ENCODE data around the gene OR2Y1.
A peak's percentile ranks its signal among the peaks of the same experiment; 100 is the strongest.
"Not testable (repeated sequence)": the region's sequence is repeated elsewhere in the genome, so short reads cannot be mapped to it uniquely, and the experiment has no call there.

Gene OR2Y1, protein sequence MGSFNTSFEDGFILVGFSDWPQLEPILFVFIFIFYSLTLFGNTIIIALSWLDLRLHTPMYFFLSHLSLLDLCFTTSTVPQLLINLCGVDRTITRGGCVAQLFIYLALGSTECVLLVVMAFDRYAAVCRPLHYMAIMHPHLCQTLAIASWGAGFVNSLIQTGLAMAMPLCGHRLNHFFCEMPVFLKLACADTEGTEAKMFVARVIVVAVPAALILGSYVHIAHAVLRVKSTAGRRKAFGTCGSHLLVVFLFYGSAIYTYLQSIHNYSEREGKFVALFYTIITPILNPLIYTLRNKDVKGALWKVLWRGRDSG

DNA sequence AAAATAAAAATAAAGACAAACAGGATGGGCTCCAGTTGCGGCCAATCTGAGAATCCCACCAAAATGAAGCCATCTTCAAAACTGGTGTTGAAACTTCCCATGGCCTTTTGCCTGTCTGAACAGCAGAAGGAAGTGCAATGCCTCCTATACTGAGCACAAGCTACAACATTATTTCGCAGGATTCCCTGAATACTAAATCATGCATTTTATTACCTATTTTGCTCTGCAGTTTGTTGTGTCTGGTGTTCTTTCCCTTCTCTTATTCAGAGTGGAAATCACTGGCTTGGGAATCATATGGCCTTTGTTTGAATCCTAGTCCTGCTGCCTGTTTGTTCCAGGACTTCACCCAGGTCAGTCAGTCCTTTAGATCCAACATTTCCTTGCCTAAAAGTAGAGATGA is at the start of gene OR2Y1:
OR2Y1 (minus strand) TSS at position 101 of the 400 bp plus-strand sequence; CDS start at position 101, 0 bp downstream.
- DNase-seq (ENCODE audit: low spot score): no peak

DNA sequence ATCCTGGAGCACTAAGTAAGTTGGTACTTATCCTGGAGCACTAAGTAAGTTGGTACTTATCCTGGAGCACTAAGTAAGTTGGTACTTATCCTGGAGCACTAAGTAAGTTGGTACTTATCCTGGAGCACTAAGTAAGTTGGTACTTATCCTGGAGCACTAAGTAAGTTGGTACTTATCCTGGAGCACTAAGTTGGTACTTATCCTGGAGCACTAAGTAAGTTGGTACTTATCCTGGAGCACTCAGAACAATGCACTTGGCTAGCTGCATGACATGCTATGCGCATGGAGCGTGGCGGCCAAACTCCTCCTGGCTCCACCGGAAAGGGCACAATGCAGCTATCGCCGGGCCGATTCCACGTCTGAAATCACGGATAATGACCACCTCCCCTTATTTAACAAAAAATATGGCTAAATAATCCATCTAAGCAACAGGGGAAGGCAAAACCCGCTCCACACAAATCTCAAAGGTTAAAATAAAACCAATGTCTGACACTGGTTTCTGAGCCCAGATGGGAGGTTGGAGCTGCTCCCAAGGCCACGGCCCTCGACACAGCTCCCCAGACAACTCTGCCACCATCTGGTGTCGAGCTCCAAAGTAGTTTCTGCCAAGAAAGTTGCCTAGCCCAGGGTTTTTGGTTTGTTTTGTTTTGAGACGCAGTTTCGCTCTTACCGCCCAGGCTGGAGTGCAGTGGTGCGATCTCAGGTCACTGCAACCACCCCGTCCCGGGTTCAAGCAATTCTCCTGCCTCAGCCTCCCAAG is 49.0 kb upstream of the OR2Y1 start:
- DNase-seq (ENCODE audit: low spot score): not testable (repeated sequence)

DNA sequence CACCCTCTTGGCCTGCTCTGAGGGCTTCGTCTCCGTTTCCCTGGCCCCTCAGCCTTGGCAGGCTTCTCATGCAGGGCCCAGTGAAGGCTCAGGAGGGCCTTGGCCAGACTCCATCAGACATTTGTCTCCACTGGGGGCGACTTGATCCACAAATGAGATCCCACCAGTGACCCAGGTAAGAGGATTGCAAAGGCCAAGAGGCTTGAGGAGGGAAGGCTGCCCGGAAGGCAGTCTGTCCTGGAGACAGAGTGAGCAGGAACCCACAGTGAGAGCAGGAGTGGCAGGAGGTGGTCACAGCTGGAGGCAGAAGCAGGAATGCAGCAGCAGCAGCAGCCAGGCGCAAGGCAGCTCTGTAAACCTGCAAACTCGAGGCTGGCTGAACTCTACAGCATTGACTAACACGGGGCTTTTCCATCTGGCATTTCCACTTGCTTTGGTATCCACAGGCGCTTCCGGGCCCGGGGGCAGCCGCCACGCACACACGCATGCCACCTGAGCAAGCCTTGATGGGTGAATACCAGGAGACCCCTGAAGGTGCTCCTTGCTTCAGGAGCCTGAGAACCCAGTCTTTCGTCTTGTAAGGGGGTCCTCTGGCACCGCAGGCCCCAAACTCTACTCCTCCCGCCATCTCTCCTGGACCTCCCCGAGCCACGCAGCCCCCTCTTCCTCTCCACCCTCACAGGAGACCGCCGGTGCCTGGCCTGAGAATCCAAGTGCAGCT is 48.0 kb upstream of the OR2Y1 start:
- no peak for DNase-seq (ENCODE audit: low spot score)

DNA sequence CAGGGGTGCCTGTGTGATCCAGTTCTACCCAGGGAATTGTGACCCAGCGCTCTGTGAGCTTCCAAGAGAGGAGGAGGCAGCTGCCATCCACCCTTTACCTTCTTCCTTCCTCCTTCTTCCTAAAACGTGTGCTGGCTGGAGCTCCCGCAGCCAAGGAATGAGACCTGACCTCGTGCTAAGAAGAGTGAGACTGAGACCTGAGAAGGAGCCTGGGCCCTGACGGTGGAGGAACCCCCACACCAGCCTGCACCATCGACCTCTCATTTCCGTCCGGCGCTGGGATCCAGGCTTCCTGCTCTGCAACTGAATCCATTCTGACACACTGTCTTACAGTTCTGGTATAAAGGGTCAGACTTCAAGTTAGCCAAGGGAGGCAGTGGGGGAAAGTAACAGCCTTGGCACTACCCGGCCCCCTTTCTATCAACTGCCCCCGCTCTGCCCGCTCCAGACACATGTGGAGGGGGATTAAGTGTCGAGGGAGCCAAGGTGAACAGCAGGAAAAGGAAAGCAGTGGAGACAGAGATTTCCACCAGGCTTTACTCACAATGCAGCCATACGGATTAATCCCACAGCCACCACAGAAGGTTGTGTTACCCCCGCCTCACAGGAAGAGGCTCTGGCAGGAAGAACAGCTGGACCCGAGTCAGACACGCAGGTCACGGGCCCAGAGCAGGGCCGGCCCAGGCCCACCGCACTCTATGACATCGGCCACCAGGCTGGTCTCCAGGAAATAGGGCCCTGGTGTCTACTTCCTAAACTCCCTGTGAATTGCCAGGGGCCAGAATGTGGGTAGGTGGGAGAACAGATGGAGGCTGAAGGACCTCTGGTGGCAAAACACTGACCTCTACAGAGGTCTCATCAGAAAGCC is 46.9 kb upstream of the OR2Y1 start:
- DNase-seq (ENCODE audit: low spot score): peak; percentile 39

DNA sequence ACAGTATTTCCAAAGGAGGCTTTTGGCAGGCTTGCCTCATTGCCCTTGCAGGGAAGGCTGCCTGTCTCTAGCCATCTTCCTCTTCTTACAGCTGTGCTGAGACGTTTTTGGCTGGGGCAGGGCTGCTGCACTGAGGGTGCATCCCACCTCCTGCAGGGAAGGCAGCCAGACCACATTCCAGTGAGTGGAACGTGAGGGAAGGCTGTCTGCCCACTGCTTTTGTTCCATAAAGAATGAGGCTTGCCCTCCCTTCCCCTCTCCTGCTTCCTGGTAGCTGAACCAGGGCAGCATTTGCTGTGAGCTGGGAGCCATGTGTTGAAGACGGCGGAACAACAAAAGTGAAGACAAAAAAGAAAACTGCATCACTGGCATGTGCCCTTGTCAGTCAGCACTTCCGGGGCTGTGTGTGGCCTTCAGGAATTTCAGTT is 46.0 kb upstream of the OR2Y1 start:
- DNase-seq (ENCODE audit: low spot score): peak; percentile 79

DNA sequence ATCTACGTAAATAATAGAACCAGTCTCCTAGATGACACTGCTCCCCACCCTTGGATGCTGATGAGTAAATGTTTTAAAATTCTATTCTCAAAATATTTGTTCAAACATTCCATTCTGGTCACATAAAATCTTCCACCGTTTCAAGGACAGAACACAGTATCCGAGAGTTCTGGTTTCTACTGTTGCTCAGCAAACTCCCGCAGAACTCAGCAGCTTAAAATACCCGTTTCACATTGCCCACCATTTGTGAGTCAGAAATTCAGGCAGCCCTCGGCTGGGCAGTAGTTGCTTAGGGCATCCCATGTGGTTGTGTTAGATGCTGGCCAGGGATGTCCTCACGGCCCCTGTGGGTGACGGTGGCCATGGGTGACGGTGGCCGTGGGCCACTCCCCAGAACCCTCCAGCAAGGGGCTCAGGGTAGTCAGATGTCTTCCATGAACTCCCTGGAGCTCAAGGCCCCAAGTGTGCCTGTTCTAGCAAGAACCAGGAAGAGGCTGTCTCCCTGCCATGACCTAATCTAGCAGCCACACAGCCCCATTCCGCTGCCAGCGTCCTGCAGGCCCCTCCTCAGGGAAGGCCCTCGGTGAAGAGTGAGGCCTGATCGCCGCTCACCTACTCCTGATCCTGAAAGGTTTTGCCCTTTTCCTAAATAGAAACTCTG is 45.4 kb upstream of the OR2Y1 start:
- DNase-seq (ENCODE audit: low spot score): peak; percentile 73

DNA sequence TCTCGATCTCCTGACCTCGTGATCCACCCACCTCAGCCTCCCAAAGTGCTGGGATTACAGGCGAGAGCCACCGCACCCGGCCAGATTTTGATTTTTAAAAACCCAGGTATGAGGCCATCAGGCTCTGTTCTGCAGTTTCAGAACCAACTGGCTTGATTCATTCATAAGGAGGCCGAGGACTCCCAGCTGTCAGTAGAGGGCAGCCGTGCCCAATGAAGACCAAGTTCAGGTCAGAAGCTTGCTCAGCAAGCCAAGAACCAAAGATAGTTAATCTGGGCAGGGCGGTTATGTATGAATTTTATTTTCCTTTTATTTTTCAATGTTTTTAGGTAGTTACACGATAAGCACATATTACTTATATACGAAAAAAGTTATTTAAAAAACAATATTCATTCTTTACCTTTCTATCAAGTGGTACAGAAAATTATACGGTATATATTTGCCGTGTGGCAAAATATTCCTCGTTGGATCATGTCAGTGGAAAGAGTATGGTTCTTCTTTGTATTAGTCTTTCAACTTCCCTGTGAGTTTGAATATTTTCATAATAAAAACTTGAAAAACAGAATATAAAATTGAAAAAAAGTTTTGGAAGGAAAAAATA is 44.7 kb upstream of the OR2Y1 start:
- peak; percentile 88 for DNase-seq (ENCODE audit: low spot score)

DNA sequence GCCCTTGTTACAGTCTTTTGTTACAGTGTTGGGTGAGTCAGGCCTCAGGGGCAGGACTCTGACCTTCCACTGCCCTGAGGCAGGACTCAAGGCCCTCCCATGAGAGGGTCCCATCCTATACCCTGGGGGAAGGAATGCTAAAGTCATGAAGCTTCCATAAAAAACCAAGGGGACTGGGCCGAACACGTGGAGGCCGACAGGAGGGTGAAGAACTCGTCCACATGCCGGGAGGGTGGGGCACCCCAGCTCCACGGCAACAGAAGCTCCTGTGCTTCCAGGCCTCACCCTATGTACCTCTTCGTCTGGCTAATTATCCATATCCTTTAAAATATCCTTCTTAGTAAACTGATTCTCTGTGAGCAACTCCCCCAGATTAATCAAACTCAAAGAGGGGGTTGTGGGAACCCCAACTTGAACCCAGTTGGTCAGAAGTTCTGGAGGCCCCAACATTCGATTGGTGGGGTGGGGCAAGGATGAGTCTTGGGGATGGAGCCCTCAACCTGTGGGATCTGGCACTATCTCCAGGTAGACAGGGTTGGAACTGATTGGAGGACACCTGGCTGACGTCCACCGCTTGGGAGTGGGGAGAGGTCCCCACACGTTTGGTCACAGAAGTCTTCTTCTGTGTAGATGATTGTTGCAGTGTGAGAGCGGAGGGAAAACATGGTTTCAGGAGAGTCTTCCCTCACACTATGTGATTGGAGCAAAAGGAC is 43.6 kb upstream of the OR2Y1 start:
- DNase-seq (ENCODE audit: low spot score): no peak

DNA sequence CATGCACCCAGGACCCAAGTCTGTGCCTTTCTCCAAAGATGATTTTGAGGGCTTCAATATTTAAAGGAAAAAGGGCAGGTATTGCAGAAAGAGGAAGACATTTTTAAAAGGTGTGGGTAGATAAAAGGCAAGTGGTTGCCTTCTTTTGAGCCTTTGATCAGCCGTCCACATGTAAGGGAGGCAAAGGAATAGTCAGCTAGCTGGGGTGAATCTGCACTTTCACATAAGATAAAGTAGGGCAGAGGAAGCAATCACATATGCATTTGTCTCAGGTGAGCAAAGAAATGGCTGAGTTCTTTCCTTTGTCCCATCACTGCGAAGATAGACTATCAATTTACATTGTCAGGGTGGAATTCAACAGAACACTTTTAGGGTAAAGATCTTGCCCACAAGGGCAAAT is 42.9 kb upstream of the OR2Y1 start:
- DNase-seq (ENCODE audit: low spot score): no peak

DNA sequence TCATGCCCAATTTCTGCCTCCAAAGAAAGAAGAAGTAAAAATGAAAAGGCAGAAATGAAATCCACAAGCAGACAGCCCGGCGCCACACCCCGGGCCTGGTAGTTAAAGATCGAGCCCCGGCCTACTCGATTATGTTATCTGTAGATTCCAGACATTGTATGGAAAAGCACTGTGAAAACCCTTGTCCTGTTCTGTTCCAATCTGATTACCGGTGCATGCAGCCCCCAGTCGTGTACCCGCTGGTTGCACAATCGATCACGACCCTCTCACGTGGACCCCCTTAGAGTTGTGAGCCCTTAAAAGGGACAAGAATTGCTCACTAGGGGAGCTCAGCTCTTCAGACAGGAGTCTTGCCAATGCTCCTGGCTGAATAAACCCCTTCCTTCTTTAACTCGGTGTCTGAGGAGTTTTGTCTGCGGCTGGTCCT is 42.1 kb upstream of the OR2Y1 start:
- DNase-seq (ENCODE audit: low spot score): not testable (repeated sequence)

DNA sequence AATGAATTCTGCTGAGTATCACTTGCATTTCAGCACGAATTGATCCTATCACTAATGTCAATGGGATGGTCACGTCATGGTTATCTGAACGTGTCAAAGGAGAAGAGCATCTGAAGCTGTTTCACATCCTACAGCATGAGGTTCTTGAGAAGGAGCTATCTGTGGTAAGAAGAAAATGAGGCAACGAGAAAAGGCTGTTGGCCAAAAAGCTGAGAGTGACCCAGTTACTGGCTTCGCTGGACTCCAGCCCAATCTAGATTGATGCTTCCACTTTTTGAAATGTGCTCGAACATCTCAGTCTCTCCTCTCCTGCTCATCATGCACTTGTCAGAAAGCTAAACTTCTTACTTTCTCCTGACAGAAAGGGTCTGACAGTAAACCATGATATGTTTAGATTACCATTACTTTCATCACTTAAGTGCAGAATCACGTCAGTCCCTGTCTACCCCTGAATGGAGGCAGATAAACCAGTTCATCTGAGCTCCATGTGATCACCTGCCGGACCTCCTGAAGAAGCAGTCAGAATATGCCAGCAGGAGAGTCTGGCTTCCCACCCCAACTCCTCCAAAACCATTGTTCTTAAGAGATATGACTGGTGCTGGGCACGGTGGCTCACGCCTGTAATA is 40.2 kb upstream of the OR2Y1 start:
- no peak for DNase-seq (ENCODE audit: low spot score)

DNA sequence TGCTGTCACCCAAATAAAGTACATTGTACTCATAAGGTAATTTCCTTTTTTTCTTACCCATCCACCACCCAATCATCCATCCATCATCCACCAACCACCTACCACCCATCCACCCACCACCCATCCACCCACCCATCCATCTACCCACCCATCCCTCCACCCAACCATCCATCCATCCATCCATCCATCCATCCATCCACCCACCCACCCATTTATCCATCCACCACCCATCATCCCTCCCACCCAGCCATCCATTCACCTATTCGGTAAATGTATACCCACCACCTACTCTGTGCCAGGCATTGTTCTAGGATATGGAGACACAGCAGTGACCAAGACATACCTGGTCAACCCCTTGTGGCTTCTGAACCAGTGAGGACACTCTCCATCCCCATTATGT is 37.6 kb upstream of the OR2Y1 start:
- DNase-seq (ENCODE audit: low spot score): no peak

DNA sequence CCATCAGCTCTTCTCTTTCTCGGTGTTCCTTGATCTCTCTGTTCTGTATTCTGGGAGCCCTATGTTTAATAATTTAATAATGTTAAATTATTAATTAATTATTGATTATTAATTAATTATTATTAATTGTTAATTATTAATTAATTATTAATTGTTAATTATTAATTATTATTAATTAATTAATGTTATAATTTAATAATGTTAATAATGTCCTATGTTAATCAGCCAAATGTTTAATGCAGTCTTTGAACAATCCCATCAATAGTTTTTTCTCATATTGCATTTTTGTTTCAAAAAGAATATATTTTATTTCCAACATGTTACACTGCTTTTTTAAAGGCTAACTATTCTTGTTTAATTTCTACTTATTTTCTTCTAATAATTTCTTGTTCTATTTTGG is 36.5 kb upstream of the OR2Y1 start:
- no peak for DNase-seq (ENCODE audit: low spot score)

DNA sequence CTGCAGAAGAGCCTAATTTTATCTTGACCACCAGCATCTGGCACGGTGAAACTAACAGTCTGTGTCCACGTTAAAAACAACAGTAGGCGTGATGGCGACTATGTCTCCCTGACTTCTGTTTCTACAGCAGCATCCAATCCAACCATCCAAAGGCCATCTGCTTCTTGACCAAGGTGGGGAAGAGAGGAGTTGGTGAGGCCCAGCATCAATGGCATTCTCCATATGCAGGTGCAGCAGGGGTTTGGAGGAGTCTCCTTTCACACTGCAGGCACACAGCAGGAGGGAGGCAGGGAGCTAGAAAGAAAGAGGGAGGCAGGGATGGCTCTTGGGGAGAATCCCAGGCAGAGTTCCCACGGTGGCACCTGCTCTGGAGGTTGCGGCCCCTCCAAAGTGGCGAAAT is 35.8 kb upstream of the OR2Y1 start:
- no peak for DNase-seq (ENCODE audit: low spot score)

DNA sequence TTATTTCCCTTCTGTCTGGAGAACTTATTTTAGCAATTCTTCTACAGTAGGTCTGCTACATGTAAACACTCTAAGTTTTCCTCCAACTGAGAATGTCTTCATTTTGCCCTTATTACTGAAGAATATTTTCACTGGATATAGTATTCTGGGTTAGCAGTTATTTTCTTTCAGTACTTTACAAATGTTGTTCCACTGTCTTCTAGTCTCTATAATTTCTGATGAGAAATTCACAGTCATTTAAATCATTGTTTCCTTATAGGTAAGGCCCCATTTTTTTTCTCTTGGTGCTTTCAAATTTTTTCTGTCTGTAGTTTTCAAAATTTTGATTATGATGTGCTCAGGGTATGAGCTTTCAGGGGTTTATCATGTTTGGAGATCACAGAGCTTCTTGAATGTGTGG is 32.0 kb upstream of the OR2Y1 start:
- no peak for DNase-seq (ENCODE audit: low spot score)

DNA sequence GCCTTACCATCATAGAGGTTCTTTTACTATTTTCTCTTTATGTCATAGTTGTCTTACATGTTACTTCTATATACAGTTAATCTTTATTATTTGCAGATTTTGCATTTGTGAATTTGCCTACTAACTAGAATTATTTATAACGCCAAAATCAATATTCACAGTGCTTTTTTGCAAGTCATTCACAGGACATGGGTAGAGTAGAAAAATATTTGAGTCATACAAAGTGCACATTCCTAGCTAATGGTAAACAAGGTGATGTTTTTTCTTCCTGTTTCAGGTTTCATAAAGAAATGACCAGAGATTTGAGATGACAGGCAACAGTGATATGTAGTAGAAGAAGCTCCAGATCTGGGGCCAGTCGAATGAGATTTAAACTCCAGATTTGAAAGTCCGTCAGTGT is 30.0 kb upstream of the OR2Y1 start:
- DNase-seq (ENCODE audit: low spot score): no peak

DNA sequence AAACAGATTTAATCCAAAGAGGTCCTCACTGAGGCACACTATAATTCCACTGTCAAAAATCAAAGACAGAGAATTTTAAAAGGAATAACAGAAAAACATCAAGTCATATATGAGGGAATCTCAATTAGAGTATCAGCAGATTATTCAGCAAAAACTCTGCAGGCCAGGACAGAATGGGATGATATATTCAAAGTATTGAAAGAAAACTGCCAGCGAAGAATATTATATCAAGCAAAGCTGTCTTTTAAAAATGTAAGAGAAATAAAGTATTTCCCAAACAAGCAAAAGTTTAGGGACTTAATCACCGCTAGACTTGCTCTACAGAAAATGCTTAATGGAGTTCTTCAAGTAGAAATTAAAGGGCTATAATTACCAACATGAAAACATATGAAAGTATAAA is 15.7 kb upstream of the OR2Y1 start:
- DNase-seq (ENCODE audit: low spot score): no peak

DNA sequence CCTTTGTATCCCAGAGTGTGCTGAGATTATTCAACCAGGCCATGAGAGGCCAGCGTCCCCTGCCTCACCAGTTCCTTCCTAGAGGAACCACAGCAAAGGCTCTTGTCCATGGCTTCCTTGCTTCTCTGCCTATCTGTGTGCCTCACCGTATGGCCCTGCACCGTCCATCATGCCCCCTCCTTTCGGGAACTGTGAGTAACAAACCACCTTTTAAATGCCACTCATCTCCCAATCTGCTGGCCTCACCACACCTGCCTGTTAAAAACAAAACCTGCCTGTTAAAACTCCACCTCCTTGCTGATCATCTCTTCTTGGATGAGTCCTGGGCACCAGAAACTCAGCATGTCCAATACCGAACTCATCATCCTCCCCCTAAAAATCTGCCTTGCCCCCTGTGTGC is 4.4 kb upstream of the OR2Y1 start:
- DNase-seq (ENCODE audit: low spot score): no peak

DNA sequence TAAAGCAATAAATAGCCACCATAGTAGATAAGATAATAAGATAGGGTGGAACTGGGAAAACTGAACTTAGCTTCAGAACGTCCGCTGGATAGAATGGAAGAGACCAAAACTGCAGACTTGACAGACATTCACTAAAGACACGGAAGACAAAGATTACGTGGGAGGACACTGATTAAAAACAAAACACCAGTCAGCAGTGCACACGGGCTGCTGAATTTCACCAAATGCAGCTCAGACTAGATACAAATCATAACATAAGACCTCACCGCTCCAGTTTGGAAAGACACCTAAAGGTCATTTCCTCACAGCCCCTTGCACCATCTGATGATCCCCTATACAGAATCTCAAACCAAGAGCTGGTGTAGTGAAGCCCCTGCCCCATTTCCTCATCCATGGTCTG is 2.9 kb upstream of the OR2Y1 start:
- DNase-seq (ENCODE audit: low spot score): no peak

DNA sequence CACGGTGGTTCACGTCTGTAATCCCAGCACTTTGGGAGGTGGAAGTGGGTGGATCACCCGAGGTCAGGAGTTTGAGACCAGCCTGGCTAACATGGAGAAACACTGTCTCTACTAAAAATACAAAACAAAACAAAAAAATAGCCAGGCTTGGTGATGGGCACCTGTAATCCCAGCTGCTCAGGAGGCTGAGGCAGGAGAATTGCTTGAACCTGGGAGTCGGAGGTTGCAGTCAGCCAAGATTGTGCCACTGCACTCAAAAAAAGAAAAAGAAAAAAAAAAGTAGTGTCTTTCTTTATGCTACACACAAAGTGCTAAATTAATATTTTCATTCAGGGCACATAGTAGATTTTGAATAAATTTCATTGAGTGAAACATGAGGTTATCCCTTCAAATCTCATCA is 1.1 kb upstream of the OR2Y1 start:
- not testable (repeated sequence) for DNase-seq (ENCODE audit: low spot score)
